ENCODE data around the gene LRTM1. TPM values are rescaled to one million over a fixed set of nuclear protein-coding genes. Genes with fewer than 3 reads are reported as not detected.

LRTM1 gene
- total RNA-seq, 1 donor from 2014 or later: not detected

GRCh38 chr3:54871867-54872266 is 56.0 kb downstream of the LRTM1 start:
- no peak for DNase-seq (ENCODE audit: low spot score)
- intact Hi-C loops (cut with DNase I): no loop called here
- ATAC-seq: no peak

- DNase-seq (ENCODE audit: low spot score): no peak
- ATAC-seq: peak; percentile 72
- intact Hi-C loops (cut with DNase I): no loop called here
Measured at GRCh38 chr3:54870423-54870822, 57.4 kb downstream of the LRTM1 start.
